Measurements from ENCODE around the gene PROSER3.

The PROSER3 gene

GRCh38 chr19:35757749-35758608 lies at the start of gene PROSER3:
PROSER3 (plus strand) TSS chr19:35758176; CDS start chr19:35758216, 40 bp downstream.
- TF ChIP-seq CTCF (IDR thresholded peaks at IDR 0.05) (no peak), ZFX (IDR thresholded peaks at IDR 0.05; ENCODE audit: borderline replicate concordance) (no peak)
- H3K27ac ChIP-seq = peak within 1 kb of the TSS; percentile 97

GRCh38 chr19:35708391-35708790 lies 49.6 kb upstream of the PROSER3 start:
- TF ChIP-seq CTCF (IDR thresholded peaks at IDR 0.05) (no peak), ZFX (IDR thresholded peaks at IDR 0.05; ENCODE audit: borderline replicate concordance) (no peak)
- no peak overlapping the region for H3K27ac ChIP-seq

GRCh38 chr19:35710784-35711723 lies 46.9 kb upstream of the PROSER3 start:
- TF ChIP-seq CTCF (IDR thresholded peaks at IDR 0.05) = no peak
- no peak for TF ChIP-seq ZFX (IDR thresholded peaks at IDR 0.05; ENCODE audit: borderline replicate concordance)
- no peak overlapping the region for H3K27ac ChIP-seq

GRCh38 chr19:35712567-35713505 lies 45.1 kb upstream of the PROSER3 start:
- no peak overlapping the region for H3K27ac ChIP-seq
- TF ChIP-seq ZFX (IDR thresholded peaks at IDR 0.05; ENCODE audit: borderline replicate concordance) (no peak), CTCF (IDR thresholded peaks at IDR 0.05) (no peak)

- no peak overlapping the region for H3K27ac ChIP-seq
- TF ChIP-seq ZFX (IDR thresholded peaks at IDR 0.05; ENCODE audit: borderline replicate concordance) (no peak), CTCF (IDR thresholded peaks at IDR 0.05) (no peak)
Observed at GRCh38 chr19:35713506-35713850, 44.5 kb upstream of the PROSER3 start.

GRCh38 chr19:35713904-35714495 lies 44.0 kb upstream of the PROSER3 start:
- H3K27ac ChIP-seq = no peak overlapping the region

More at GRCh38 chr19:35713904-35714495, 44.0 kb upstream of the PROSER3 start:
- TF ChIP-seq ZFX (IDR thresholded peaks at IDR 0.05; ENCODE audit: borderline replicate concordance) = no peak
- TF ChIP-seq CTCF (IDR thresholded peaks at IDR 0.05) = no peak
